Thyroid gland (tissue), 4 donors: ENCODE data around the gene NUP58. TPM values are rescaled to one million over a fixed set of nuclear protein-coding genes. Genes with fewer than 3 reads are reported as not detected.

Experiments used
- DNase-seq, 2 donors: peaks; one replicate each; pipeline ENCODE4 v3.0.0-alpha.2; 2019
- H3K27ac ChIP-seq, 3 donors: fragments of 200-600 bp; sonication (generic); 1 replicate in 2 of 3; 2 replicates in 1 of 3; pipeline ENCODE4 v1.5.1; 2016 to 2019; ENCODE audit warnings: mild to moderate bottlenecking in 1 of 3, moderate library complexity in 1 of 3
- H3K27me3 ChIP-seq: fragments of 200-600 bp; sonication (generic); one replicate; pipeline ENCODE4 v1.5.1; 2019
- H3K36me3 ChIP-seq, 2 donors: fragments of 200-600 bp; sonication (generic); one replicate each; pipeline ENCODE4 v1.5.1; 2016 to 2019
- H3K4me1 ChIP-seq, 2 donors: fragments of 200-600 bp; sonication (generic); one replicate each; pipeline ENCODE4 v1.5.1; 2017 to 2019
- H3K4me3 ChIP-seq, 3 donors: fragments of 200-600 bp; sonication (generic); replicated peaks in 1 of 3; 1 replicate in 2 of 3; 2 replicates in 1 of 3; pipeline ENCODE4 v1.5.1; 2016; ENCODE audit warnings: mild to moderate bottlenecking in 1 of 3
- H3K9me3 ChIP-seq: fragments of 200-600 bp; sonication (generic); one replicate; pipeline ENCODE4 v1.5.1; 2017
- POLR2A ChIP-seq, 2 donors: fragments of 450-650 bp; IDR thresholded peaks; one replicate each; pipeline ENCODE4 v1.6.1; 2017; ENCODE audit warnings: antibody characterized with exemption in 2 of 2, mild to moderate bottlenecking in 2 of 2, moderate library complexity in 1 of 2
- WGBS, 2 donors: methylation state at CpG; one replicate each; pipeline ENCODE4 v1.1.5; 2017; 5-methylcytosine and 5-hydroxymethylcytosine counted together
- intact Hi-C: fragments of 100-400 bp; cut with DNase I; formaldehyde crosslinking; loops from one replicate; pipeline ENCODE4 v1.15.1; 2023
- total RNA-seq, 4 donors: library from RNA; depleted of rRNA; stranded (reverse); fragments of >200 nt; gene quantifications; one replicate each; pipeline ENCODE4 v1.2.3, GENCODE V29; 2016
- TF ChIP-seq, protein P1 (sequence below), 6 experiments: fragments of 200-600 bp in 3 of 6; fragments of 450-650 bp in 3 of 6; sonication (generic) in 3 of 6; IDR thresholded peaks; one replicate each; pipeline ENCODE4 v1.5.1; 2016 to 2019; ENCODE audit warnings: antibody characterized with exemption in 6 of 6, mild to moderate bottlenecking in 2 of 6, inconsistent platforms in 1 of 6, moderate library complexity in 1 of 6

Gene NUP58
- total RNA-seq, 4 donors from 2014 or later: 54.7 to 112 (median 83.5) TPM

DNA sequence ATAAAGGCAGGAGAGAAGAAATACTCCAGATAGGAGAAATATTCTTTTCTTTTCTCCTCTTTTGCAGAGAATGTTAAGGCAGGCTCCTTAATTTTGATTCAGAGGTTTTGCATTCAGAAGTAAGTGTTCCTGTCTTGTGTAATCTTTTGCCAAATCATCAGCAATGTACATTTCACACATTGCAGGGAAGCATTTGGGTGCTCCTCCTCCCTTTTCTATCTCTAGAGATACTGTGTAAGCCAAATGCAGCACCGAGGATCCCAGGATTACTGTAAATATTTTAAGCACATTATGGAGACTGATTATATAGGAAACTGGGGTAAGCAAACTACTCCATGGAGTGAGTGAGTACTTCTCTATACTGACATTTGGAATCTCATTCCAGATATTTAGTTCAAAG is 77.6 kb downstream of the NUP58 start:
- intact Hi-C loops: loop anchor here (10.0 kb wide), 1 partner anchor 144 kb away; no protein-coding TSS in a partner anchor
- TF ChIP-seq POLR2A (IDR thresholded peaks at IDR 0.05): no peak
- TF ChIP-seq, protein P1, sequence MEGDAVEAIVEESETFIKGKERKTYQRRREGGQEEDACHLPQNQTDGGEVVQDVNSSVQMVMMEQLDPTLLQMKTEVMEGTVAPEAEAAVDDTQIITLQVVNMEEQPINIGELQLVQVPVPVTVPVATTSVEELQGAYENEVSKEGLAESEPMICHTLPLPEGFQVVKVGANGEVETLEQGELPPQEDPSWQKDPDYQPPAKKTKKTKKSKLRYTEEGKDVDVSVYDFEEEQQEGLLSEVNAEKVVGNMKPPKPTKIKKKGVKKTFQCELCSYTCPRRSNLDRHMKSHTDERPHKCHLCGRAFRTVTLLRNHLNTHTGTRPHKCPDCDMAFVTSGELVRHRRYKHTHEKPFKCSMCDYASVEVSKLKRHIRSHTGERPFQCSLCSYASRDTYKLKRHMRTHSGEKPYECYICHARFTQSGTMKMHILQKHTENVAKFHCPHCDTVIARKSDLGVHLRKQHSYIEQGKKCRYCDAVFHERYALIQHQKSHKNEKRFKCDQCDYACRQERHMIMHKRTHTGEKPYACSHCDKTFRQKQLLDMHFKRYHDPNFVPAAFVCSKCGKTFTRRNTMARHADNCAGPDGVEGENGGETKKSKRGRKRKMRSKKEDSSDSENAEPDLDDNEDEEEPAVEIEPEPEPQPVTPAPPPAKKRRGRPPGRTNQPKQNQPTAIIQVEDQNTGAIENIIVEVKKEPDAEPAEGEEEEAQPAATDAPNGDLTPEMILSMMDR (IDR thresholded peaks at IDR 0.05): no peak
- H3K27ac ChIP-seq: no peak overlapping the region
- no peak overlapping the region for H3K4me3 ChIP-seq
- H3K27me3 ChIP-seq: peaks cover 7% of the 10 kb centered on the region
- no peak for DNase-seq
- no peaks in the 10 kb centered on the region for H3K9me3 ChIP-seq
- H3K36me3 ChIP-seq: no peaks in the 10 kb centered on the region
- H3K4me1 ChIP-seq: no peaks in the 10 kb centered on the region
- WGBS, 2 donors: 26 to 39% methylated on average over 1 of the region's 1 CpG

- Histone ChIP-seq H3K27ac (no peak overlapping the region), H3K4me1 (no peaks in the 10 kb centered on the region), H3K36me3 (no peaks in the 10 kb centered on the region), H3K27me3 (peaks cover 7% of the 10 kb centered on the region), H3K4me3 (no peak overlapping the region), H3K9me3 (no peaks in the 10 kb centered on the region)
- no peak for TF ChIP-seq POLR2A (IDR thresholded peaks at IDR 0.05)
- TF ChIP-seq, protein P1 (IDR thresholded peaks at IDR 0.05): no peak
- intact Hi-C loops: no loop called here
- WGBS, 2 donors: 84 to 87% methylated on average over 4 of the region's 4 CpGs
- DNase-seq: no peak
These were observed 78.7 kb downstream of the NUP58 start for GRCh38 chr13:25380082-25380481.

DNA sequence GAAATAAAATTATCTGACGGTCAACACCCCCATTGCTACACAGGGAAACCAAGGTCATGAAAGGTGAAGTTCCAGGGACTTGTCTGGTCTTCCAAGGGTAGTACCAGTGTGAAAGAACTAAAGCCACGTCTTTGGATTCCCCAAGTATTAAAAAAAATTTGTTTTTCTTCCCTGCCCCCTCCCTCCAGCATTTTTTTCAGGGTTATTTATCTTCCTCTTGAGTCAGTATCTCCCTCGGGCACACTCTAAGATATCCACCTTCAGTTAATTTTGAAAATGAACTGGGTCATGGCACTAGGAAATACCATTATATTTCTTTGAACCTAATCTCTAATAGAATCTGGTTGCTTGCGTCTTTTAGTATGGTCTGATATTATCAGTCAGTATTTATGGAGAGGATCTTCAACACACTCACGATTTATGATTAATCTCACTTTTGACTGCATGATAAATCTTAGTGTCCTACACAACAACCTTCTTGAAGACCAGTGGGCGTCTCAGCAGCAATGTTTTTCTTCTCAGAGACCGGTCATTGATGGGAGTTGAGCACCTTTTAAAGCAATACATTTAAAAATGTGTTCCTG is 79.4 kb downstream of the NUP58 start:
- intact Hi-C loops: no loop called here
- Histone ChIP-seq H3K36me3 (no peaks in the 10 kb centered on the region), H3K4me1 (no peaks in the 10 kb centered on the region), H3K4me3 (no peak overlapping the region), H3K9me3 (no peaks in the 10 kb centered on the region), H3K27ac (no peak overlapping the region), H3K27me3 (peaks cover 7% of the 10 kb centered on the region)
- 72 to 76% methylated on average over 7 of the region's 7 CpGs for WGBS, 2 donors
- TF ChIP-seq, protein P1 (IDR thresholded peaks at IDR 0.05): no peak
- no peak for TF ChIP-seq POLR2A (IDR thresholded peaks at IDR 0.05)
- DNase-seq: no peak

- 58 to 59% methylated on average over 4 of the region's 4 CpGs for WGBS, 2 donors
These were observed 83.5 kb downstream of the NUP58 start for GRCh38 chr13:25384758-25385410.

GRCh38 chr13:25391932-25392331 is 90.5 kb downstream of the NUP58 start:
- TF ChIP-seq, protein P1 (IDR thresholded peaks at IDR 0.05): no peak
- no peak for TF ChIP-seq POLR2A (IDR thresholded peaks at IDR 0.05)
- no peaks in the 10 kb centered on the region for H3K9me3 ChIP-seq
- H3K27me3 ChIP-seq: no peaks in the 10 kb centered on the region
- H3K4me1 ChIP-seq: no peaks in the 10 kb centered on the region
- 54 to 63% methylated on average over 4 of the region's 4 CpGs for WGBS, 2 donors
- H3K27ac ChIP-seq: no peak overlapping the region
- DNase-seq: no peak
- intact Hi-C loops: no loop called here
- H3K36me3 ChIP-seq: no peaks in the 10 kb centered on the region
- no peak overlapping the region for H3K4me3 ChIP-seq

More at GRCh38 chr13:25384758-25385410, 83.5 kb downstream of the NUP58 start:
- intact Hi-C loops: no loop called here
- H3K9me3 ChIP-seq: no peaks in the 10 kb centered on the region
- H3K36me3 ChIP-seq: no peaks in the 10 kb centered on the region
- TF ChIP-seq POLR2A (IDR thresholded peaks at IDR 0.05): no peak
- TF ChIP-seq, protein P1 (IDR thresholded peaks at IDR 0.05): no peak
- no peaks in the 10 kb centered on the region for H3K4me1 ChIP-seq
- H3K27me3 ChIP-seq: no peaks in the 10 kb centered on the region
- H3K4me3 ChIP-seq: no peak overlapping the region
- H3K27ac ChIP-seq: no peak overlapping the region
- DNase-seq: no peak
